Neural cell (in vitro differentiated cells): Measurements from ENCODE around the gene ACTN4. TPM values are rescaled to one million over a fixed set of nuclear protein-coding genes. Genes with fewer than 3 reads are reported as not detected.

Experiments used
- H2AFZ ChIP-seq: fragments of 200-600, 300-800 bp; sonication (generic), shearing (Covaris generic); 2 replicates; pipeline ENCODE4 v1.6.0; 2014; ENCODE audit warnings: low read depth, mild to moderate bottlenecking, antibody characterized with exemption, low read length, moderate library complexity
- H3F3A ChIP-seq: fragments of 200-600 bp; shearing (Covaris generic); 2 replicates; pipeline ENCODE4 v1.6.1; 2016; ENCODE audit warnings: mild to moderate bottlenecking, moderate library complexity, mixed read lengths, antibody characterized with exemption, low read length; ENCODE audit not compliant: insufficient read depth, poor library complexity, severe bottlenecking
- H3K27ac ChIP-seq: fragments of 200-600, 300-800 bp; sonication (generic), shearing (Covaris generic); 2 replicates; pipeline ENCODE4 v1.5.1; 2014; ENCODE audit warnings: mild to moderate bottlenecking, low read length, moderate library complexity
- H3K27me3 ChIP-seq: fragments of 300-800, 200-600 bp; sonication (generic), shearing (Covaris generic); 2 replicates; pipeline ENCODE4 v1.6.0; 2014; ENCODE audit warnings: mild to moderate bottlenecking, low read depth, low read length, moderate library complexity; ENCODE audit not compliant: insufficient read depth
- H3K36me3 ChIP-seq: fragments of 300-800, 200-600 bp; sonication (generic), shearing (Covaris generic); 2 replicates; pipeline ENCODE4 v1.5.1; 2014; ENCODE audit warnings: mild to moderate bottlenecking, antibody characterized with exemption, low read length, moderate library complexity; ENCODE audit not compliant: insufficient read depth
- H3K4me2 ChIP-seq: fragments of 300-800, 200-600 bp; sonication (generic), shearing (Covaris generic); 2 replicates; pipeline ENCODE4 v1.6.0; 2014; ENCODE audit warnings: mild to moderate bottlenecking, low read length
- H3K4me3 ChIP-seq: fragments of 300-800, 200-600 bp; sonication (generic), shearing (Covaris generic); 2 replicates; pipeline ENCODE4 v1.5.1; 2014; ENCODE audit warnings: mild to moderate bottlenecking, low read length, moderate library complexity
- H3K79me2 ChIP-seq: fragments of 200-600 bp; shearing (Covaris generic); replicated peaks from 2 replicates; pipeline ENCODE4 v1.6.0; 2014; ENCODE audit warnings: mild to moderate bottlenecking, low read length, moderate library complexity; ENCODE audit not compliant: insufficient read depth
- H3K9ac ChIP-seq: fragments of 300-800, 200-600 bp; sonication (generic), shearing (Covaris generic); 2 replicates; pipeline ENCODE4 v1.6.1; 2016; ENCODE audit warnings: mild to moderate bottlenecking, low read length, mixed read lengths
- H3K9me2 ChIP-seq: fragments of 200-600 bp; shearing (Covaris generic); 2 replicates; pipeline ENCODE4 v1.6.1; 2016; ENCODE audit warnings: mild to moderate bottlenecking, low read length, mixed read lengths; ENCODE audit not compliant: insufficient read depth
- H3K9me3 ChIP-seq: fragments of 200-600, 300-800 bp; sonication (generic), shearing (Covaris generic); 2 replicates; pipeline ENCODE4 v1.6.1; 2016; ENCODE audit warnings: mild to moderate bottlenecking, mixed run types, low read length, moderate library complexity, mixed read lengths
- H4K20me1 ChIP-seq: fragments of 200-600 bp; shearing (Covaris generic); 2 replicates; pipeline ENCODE4 v1.6.1; 2016; ENCODE audit warnings: mild to moderate bottlenecking, mixed run types; ENCODE audit not compliant: insufficient read depth
- EP300 ChIP-seq: fragments of 450-650 bp; conservative IDR thresholded peaks from 2 replicates; pipeline ENCODE4 v1.6.1; 2014; ENCODE audit warnings: antibody characterized with exemption, mild to moderate bottlenecking, moderate library complexity; ENCODE audit not compliant: poor library complexity, severe bottlenecking
- EZH2 ChIP-seq: fragments of 200-600, 300-800 bp; shearing (Covaris generic), sonication (generic); IDR thresholded peaks from 2 replicates; pipeline ENCODE4 v1.6.1; 2014; ENCODE audit warnings: antibody characterized with exemption, low read length, borderline replicate concordance, mild to moderate bottlenecking; ENCODE audit not compliant: insufficient read depth, poor library complexity, severe bottlenecking
- MXI1 ChIP-seq: fragments of 450-650 bp; conservative IDR thresholded peaks from 2 replicates; pipeline ENCODE4 v1.6.1; 2014; ENCODE audit warnings: antibody characterized with exemption, mild to moderate bottlenecking; ENCODE audit not compliant: poor library complexity, severe bottlenecking
- POLR2AphosphoS5 ChIP-seq: IDR thresholded peaks from 2 replicates; pipeline ENCODE4 v1.6.1; 2012
- RAD21 ChIP-seq: fragments of 450-650 bp; conservative IDR thresholded peaks from 2 replicates; pipeline ENCODE4 v1.6.1; 2014; ENCODE audit warnings: antibody characterized with exemption, mild to moderate bottlenecking, moderate library complexity
- REST ChIP-seq: IDR thresholded peaks from 2 replicates; pipeline ENCODE4 v1.6.1; 2012; ENCODE audit warnings: borderline replicate concordance
- SMC3 ChIP-seq: fragments of 450-650 bp; conservative IDR thresholded peaks from 2 replicates; pipeline ENCODE4 v1.6.1; 2014; ENCODE audit warnings: antibody characterized with exemption, mild to moderate bottlenecking, moderate library complexity; ENCODE audit not compliant: poor library complexity
- TAF1 ChIP-seq: IDR thresholded peaks from 2 replicates; pipeline ENCODE4 v1.6.1; 2012; ENCODE audit warnings: low read depth
- polyA plus RNA-seq: library from polyadenylated mRNA; depleted of rRNA; stranded (reverse); fragments of >200 nt; gene quantifications from 2 replicates; pipeline ENCODE4 v1.2.3, GENCODE V29; 2014
- TF ChIP-seq, protein P1 (sequence below): fragments of 450-650 bp; IDR thresholded peaks from 2 replicates; pipeline ENCODE4 v1.5.1; 2014; ENCODE audit warnings: antibody characterized with exemption, mild to moderate bottlenecking, moderate library complexity; ENCODE audit not compliant: poor library complexity, severe bottlenecking

The ACTN4 gene
- polyA plus RNA-seq, 1 donor from 2014 or later, result 54.0 TPM

GRCh38 chr19:38685666-38686529 is 38.4 kb downstream of the ACTN4 start:
- Histone ChIP-seq H4K20me1 (no peaks in the 10 kb centered on the region), H3K27me3 (no peaks in the 10 kb centered on the region), H3K27ac (no peak overlapping the region), H3K9ac (no peak overlapping the region), H3K9me2 (no peaks in the 10 kb centered on the region), H3K36me3 (no peaks in the 10 kb centered on the region), H3K79me2 (peaks cover 22% of the 10 kb centered on the region), H3F3A (no peaks in the 10 kb centered on the region), H3K4me2 (no peak overlapping the region), H2AFZ (no peak overlapping the region), H3K4me3 (no peak overlapping the region), H3K9me3 (no peaks in the 10 kb centered on the region)
- no peak for TF ChIP-seq RAD21
- TF ChIP-seq SMC3, result no peak
- TF ChIP-seq MXI1, result no peak
- no peak for TF ChIP-seq TAF1
- TF ChIP-seq REST, result no peak
- TF ChIP-seq, protein P1, sequence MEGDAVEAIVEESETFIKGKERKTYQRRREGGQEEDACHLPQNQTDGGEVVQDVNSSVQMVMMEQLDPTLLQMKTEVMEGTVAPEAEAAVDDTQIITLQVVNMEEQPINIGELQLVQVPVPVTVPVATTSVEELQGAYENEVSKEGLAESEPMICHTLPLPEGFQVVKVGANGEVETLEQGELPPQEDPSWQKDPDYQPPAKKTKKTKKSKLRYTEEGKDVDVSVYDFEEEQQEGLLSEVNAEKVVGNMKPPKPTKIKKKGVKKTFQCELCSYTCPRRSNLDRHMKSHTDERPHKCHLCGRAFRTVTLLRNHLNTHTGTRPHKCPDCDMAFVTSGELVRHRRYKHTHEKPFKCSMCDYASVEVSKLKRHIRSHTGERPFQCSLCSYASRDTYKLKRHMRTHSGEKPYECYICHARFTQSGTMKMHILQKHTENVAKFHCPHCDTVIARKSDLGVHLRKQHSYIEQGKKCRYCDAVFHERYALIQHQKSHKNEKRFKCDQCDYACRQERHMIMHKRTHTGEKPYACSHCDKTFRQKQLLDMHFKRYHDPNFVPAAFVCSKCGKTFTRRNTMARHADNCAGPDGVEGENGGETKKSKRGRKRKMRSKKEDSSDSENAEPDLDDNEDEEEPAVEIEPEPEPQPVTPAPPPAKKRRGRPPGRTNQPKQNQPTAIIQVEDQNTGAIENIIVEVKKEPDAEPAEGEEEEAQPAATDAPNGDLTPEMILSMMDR, result no peak
- no peak for TF ChIP-seq EZH2

GRCh38 chr19:38686530-38686888 is 39.1 kb downstream of the ACTN4 start:
- no peak for TF ChIP-seq POLR2AphosphoS5
- no peak for TF ChIP-seq EZH2
- TF ChIP-seq RAD21, result no peak
- TF ChIP-seq, protein P1, result no peak
- no peak for TF ChIP-seq TAF1
- no peak for TF ChIP-seq REST
- no peak for TF ChIP-seq EP300
- TF ChIP-seq MXI1, result no peak
- no peak for TF ChIP-seq SMC3
- H3K79me2 ChIP-seq, result peaks cover 22% of the 10 kb centered on the region
- no peaks in the 10 kb centered on the region for H3K9me3 ChIP-seq
- no peaks in the 10 kb centered on the region for H3K9me2 ChIP-seq
- H3K9ac ChIP-seq, result no peak overlapping the region
- H2AFZ ChIP-seq, result no peak overlapping the region
- no peaks in the 10 kb centered on the region for H3F3A ChIP-seq
- no peaks in the 10 kb centered on the region for H3K36me3 ChIP-seq
- H3K4me3 ChIP-seq, result no peak overlapping the region
- H3K4me2 ChIP-seq, result no peak overlapping the region
- no peaks in the 10 kb centered on the region for H4K20me1 ChIP-seq
- no peak overlapping the region for H3K27ac ChIP-seq
- H3K27me3 ChIP-seq, result no peaks in the 10 kb centered on the region
